Measurements from ENCODE around the gene VPS11. TPM values are rescaled to one million over a fixed set of nuclear protein-coding genes. Genes with fewer than 3 reads are reported as not detected.
A peak's percentile ranks its signal among the peaks of the same experiment; 100 is the strongest.

Gene VPS11
- total RNA-seq, 4 donors from 2014 or later: 16.5 to 25.9 (median 20.3) TPM

DNA sequence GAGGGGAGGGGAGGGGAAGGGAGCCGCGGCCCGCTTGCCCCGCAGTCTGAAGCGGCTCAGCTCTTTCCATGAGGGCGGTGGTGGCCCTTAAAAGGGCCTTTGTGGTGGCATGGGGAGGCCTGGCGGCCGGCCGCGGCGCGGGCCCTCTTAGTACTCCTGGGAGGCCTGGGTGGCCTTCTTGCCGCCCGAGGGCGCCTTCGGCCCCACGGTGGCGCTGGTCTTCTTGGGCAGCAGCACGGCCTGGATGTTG is 27.1 kb downstream of the VPS11 start:
- Histone ChIP-seq H3K4me3 (peak overlapping the region; percentile 69 to 99 (median 88)), H3K27me3 (no peaks in the 10 kb centered on the region), H3K4me1 (peaks cover 13 to 21% of the 10 kb centered on the region in 2 donors), H3K9me3 (no peaks in the 10 kb centered on the region), H3K27ac (peak overlapping the region; percentile 91 to 98 (median 94)), H3K36me3 (peaks cover 0 to 36% of the 10 kb centered on the region in 2 donors)
- intact Hi-C loops (cut with DNase I; ENCODE audit: low total_unique reads): loop anchor here (1.0 to 2.0 kb wide), 5 partner anchors 27 to 166 kb away; partner anchors contain the start of genes HYOU1 and VPS11
- in situ Hi-C loops (cut with MboI; ENCODE audit: low sequenced_read_pairs in 4 of 4): loop anchor here in 1 of 4 donors (5.0 kb wide), 1 partner anchor 108 kb away; no protein-coding TSS in a partner anchor
- ATAC-seq (peak; percentile 79 to 82), DNase-seq (peak; percentile 77 to 90)
- TF ChIP-seq CTCF (IDR thresholded peaks at IDR 0.05 in 4 of 5, conservative IDR thresholded peaks at IDR 0.05 in 1 of 5) (peak in 4 of 5 experiments; percentile 67 to 89 (median 84)), POLR2A (IDR thresholded peaks at IDR 0.05) (no peak)

GRCh38 chr11:119095066-119095880 is 27.7 kb downstream of the VPS11 start:
- DNase-seq (peak; percentile 99 to 100), ATAC-seq (peak; percentile 94)
- TF ChIP-seq POLR2A (IDR thresholded peaks at IDR 0.05) (peak; percentile 99 to 100), CTCF (IDR thresholded peaks at IDR 0.05 in 4 of 5, conservative IDR thresholded peaks at IDR 0.05 in 1 of 5) (peak in 4 of 5 experiments; percentile 18 to 70 (median 35))
- Histone ChIP-seq H3K27me3 (no peaks in the 10 kb centered on the region), H3K4me3 (peak overlapping the region; percentile 69 to 99 (median 88)), H3K4me1 (peaks cover 17 to 24% of the 10 kb centered on the region in 2 donors), H3K27ac (peak overlapping the region; percentile 91 to 98 (median 94)), H3K9me3 (no peaks in the 10 kb centered on the region), H3K36me3 (peaks cover 0 to 36% of the 10 kb centered on the region in 2 donors)
- in situ Hi-C loops (cut with MboI; ENCODE audit: low sequenced_read_pairs in 4 of 4): loop anchor here in 1 of 4 donors (5.0 kb wide), 1 partner anchor 107 kb away; no protein-coding TSS in a partner anchor
- intact Hi-C loops (cut with DNase I; ENCODE audit: low total_unique reads): loop anchor here (1.0 to 2.0 kb wide), 5 partner anchors 28 to 166 kb away; partner anchors contain the start of genes HYOU1 and VPS11

- in situ Hi-C loops (cut with MboI; ENCODE audit: low sequenced_read_pairs in 4 of 4): loop anchor here in 1 of 4 donors (5.0 kb wide), 1 partner anchor 103 kb away; no protein-coding TSS in a partner anchor
Measured at GRCh38 chr11:119099711-119100110, 32.1 kb downstream of the VPS11 start.

More at GRCh38 chr11:119099711-119100110, 32.1 kb downstream of the VPS11 start:
- no peak for ATAC-seq
- DNase-seq: no peak
- no peak overlapping the region for H3K4me3 ChIP-seq
- H3K27me3 ChIP-seq: no peaks in the 10 kb centered on the region
- no peak for TF ChIP-seq POLR2A (IDR thresholded peaks at IDR 0.05)
- TF ChIP-seq CTCF (IDR thresholded peaks at IDR 0.05 in 4 of 5, conservative IDR thresholded peaks at IDR 0.05 in 1 of 5): no peak
- no peak overlapping the region for H3K27ac ChIP-seq
- H3K9me3 ChIP-seq: no peaks in the 10 kb centered on the region
- peaks cover 0 to 28% of the 10 kb centered on the region in 2 donors for H3K36me3 ChIP-seq
- intact Hi-C loops (cut with DNase I; ENCODE audit: low total_unique reads): loop anchor here (5.0 kb wide), 1 partner anchor 238 kb away; no protein-coding TSS in a partner anchor
- peaks cover 21 to 31% of the 10 kb centered on the region in 2 donors for H3K4me1 ChIP-seq
